Tibial nerve (tissue), 4 donors: ENCODE data around the gene RPRM. TPM values are rescaled to one million over a fixed set of nuclear protein-coding genes. Genes with fewer than 3 reads are reported as not detected.

Experiments
- DNase-seq, 2 donors: peaks; one replicate each; pipeline ENCODE4 v3.0.0-alpha.2; 2019; ENCODE audit warnings: low spot score in 2 of 2
- H3K27ac ChIP-seq, 4 donors: fragments of 200-600 bp; sonication (generic) in 3 of 4; one replicate each; pipeline ENCODE4 v1.5.1; 2017 to 2019; ENCODE audit warnings: mild to moderate bottlenecking in 1 of 4
- H3K27me3 ChIP-seq, 2 donors: fragments of 200-600 bp; sonication (generic) in 1 of 2; one replicate each; pipeline versions ENCODE4 v1.5.1 to v1.6.0; 2017 to 2019
- H3K36me3 ChIP-seq, 3 donors: fragments of 200-600 bp; sonication (generic); one replicate each; pipeline ENCODE4 v1.5.1; 2018 to 2019
- H3K4me1 ChIP-seq, 4 donors: fragments of 200-600 bp; sonication (generic) in 3 of 4; one replicate each; pipeline ENCODE4 v1.5.1; 2017 to 2019
- H3K4me3 ChIP-seq, 4 donors: fragments of 200-600 bp; sonication (generic) in 3 of 4; one replicate each; pipeline ENCODE4 v1.5.1; 2017 to 2019; ENCODE audit warnings: mild to moderate bottlenecking in 1 of 4, moderate library complexity in 1 of 4
- H3K9me3 ChIP-seq, 4 donors: fragments of 200-600 bp; sonication (generic) in 3 of 4; one replicate each; pipeline ENCODE4 v1.5.1; 2017 to 2019
- CTCF ChIP-seq, 5 experiments: fragments of 200-600 bp in 3 of 5; fragments of 450-650 bp in 2 of 5; sonication (generic) in 3 of 5; IDR thresholded peaks; one replicate each; pipeline ENCODE4 v1.5.1; 2016 to 2019; ENCODE audit warnings: antibody characterized with exemption in 5 of 5, mild to moderate bottlenecking in 3 of 5, moderate library complexity in 2 of 5
- EP300 ChIP-seq, 2 donors: sonication (generic); formaldehyde crosslinking; IDR thresholded peaks; one replicate each; pipeline ENCODE4 v1.6.1; 2017; ENCODE audit warnings: antibody characterized with exemption in 2 of 2, mild to moderate bottlenecking in 1 of 2
- POLR2A ChIP-seq, 2 donors: fragments of 450-650 bp; IDR thresholded peaks; one replicate each; pipeline ENCODE4 v1.6.1; 2017; ENCODE audit warnings: antibody characterized with exemption in 2 of 2, mild to moderate bottlenecking in 2 of 2, moderate library complexity in 2 of 2
- WGBS, 2 donors: methylation state at CpG; one replicate each; pipeline ENCODE4 v1.1.5; 2018; 5-methylcytosine and 5-hydroxymethylcytosine counted together
- total RNA-seq, 4 donors: library from RNA; depleted of rRNA; stranded (reverse); fragments of >200 nt; gene quantifications; one replicate each; pipeline ENCODE4 v1.1.0, GENCODE V29; 2016

Gene RPRM
- total RNA-seq, 4 donors from 2014 or later: not detected

- no peak for TF ChIP-seq CTCF (IDR thresholded peaks at IDR 0.05)
- no peak for TF ChIP-seq EP300 (IDR thresholded peaks at IDR 0.05)
- TF ChIP-seq POLR2A (IDR thresholded peaks at IDR 0.05): no peak
- Histone ChIP-seq H3K27me3 (peaks cover 0 to 55% of the 10 kb centered on the region in 2 donors), H3K4me3 (no peak overlapping the region), H3K36me3 (no peaks in the 10 kb centered on the region), H3K27ac (no peak overlapping the region), H3K4me1 (peaks cover 0 to 38% (median 18%) of the 10 kb centered on the region in 4 donors), H3K9me3 (no peaks in the 10 kb centered on the region)
- no peak for DNase-seq
- 36 to 38% methylated on average over 5 of the region's 5 CpGs for WGBS, 2 donors
Observed at GRCh38 chr2:153479573-153479972, 1.0 kb upstream of the RPRM start.

GRCh38 chr2:153477636-153478288 is 800 bp downstream of the RPRM start:
- no peak for DNase-seq
- no peaks in the 10 kb centered on the region for H3K36me3 ChIP-seq
- H3K4me1 ChIP-seq: peaks cover 0 to 38% (median 18%) of the 10 kb centered on the region in 4 donors
- H3K4me3 ChIP-seq: peak overlapping the region; percentile 26 to 62 (median 46)
- WGBS, 2 donors: 2 to 4% methylated on average over 38 of the region's 38 CpGs
- H3K27me3 ChIP-seq: peaks cover 0 to 67% of the 10 kb centered on the region in 2 donors
- no peaks in the 10 kb centered on the region for H3K9me3 ChIP-seq
- TF ChIP-seq EP300 (IDR thresholded peaks at IDR 0.05): no peak
- no peak for TF ChIP-seq POLR2A (IDR thresholded peaks at IDR 0.05)
- no peak for TF ChIP-seq CTCF (IDR thresholded peaks at IDR 0.05)
- no peak overlapping the region for H3K27ac ChIP-seq

- H3K4me1 ChIP-seq: peaks cover 0 to 38% (median 18%) of the 10 kb centered on the region in 4 donors
- H3K27me3 ChIP-seq: peaks cover 0 to 67% of the 10 kb centered on the region in 2 donors
- 2 to 3% methylated on average over 37 to 38 of the region's 38 CpGs for WGBS, 2 donors
- H3K27ac ChIP-seq: no peak overlapping the region
- no peaks in the 10 kb centered on the region for H3K9me3 ChIP-seq
- DNase-seq: no peak
- no peak for TF ChIP-seq EP300 (IDR thresholded peaks at IDR 0.05)
- TF ChIP-seq POLR2A (IDR thresholded peaks at IDR 0.05): no peak
- no peak for TF ChIP-seq CTCF (IDR thresholded peaks at IDR 0.05)
- no peaks in the 10 kb centered on the region for H3K36me3 ChIP-seq
- peak overlapping the region in 2 of 4 donors; percentile 53 to 62 for H3K4me3 ChIP-seq
Observed at GRCh38 chr2:153476816-153477635, 1.5 kb downstream of the RPRM start.

- Histone ChIP-seq H3K27ac (no peak overlapping the region), H3K27me3 (peaks cover 0 to 66% of the 10 kb centered on the region in 2 donors), H3K9me3 (no peaks in the 10 kb centered on the region), H3K4me1 (peaks cover 0 to 38% (median 18%) of the 10 kb centered on the region in 4 donors), H3K4me3 (peak overlapping the region in 1 of 4 donors; percentile 53), H3K36me3 (no peaks in the 10 kb centered on the region)
- TF ChIP-seq EP300 (IDR thresholded peaks at IDR 0.05) (no peak), CTCF (IDR thresholded peaks at IDR 0.05) (no peak), POLR2A (IDR thresholded peaks at IDR 0.05) (no peak)
- no peak for DNase-seq
- 4% methylated on average over 7 of the region's 7 CpGs for WGBS, 2 donors
Observed at GRCh38 chr2:153476491-153476815, 2.1 kb downstream of the RPRM start.

- Histone ChIP-seq H3K36me3 (no peaks in the 10 kb centered on the region), H3K4me1 (peaks cover 0 to 38% (median 18%) of the 10 kb centered on the region in 4 donors), H3K27ac (no peak overlapping the region), H3K27me3 (peaks cover 0 to 59% of the 10 kb centered on the region in 2 donors), H3K4me3 (no peak overlapping the region), H3K9me3 (no peaks in the 10 kb centered on the region)
- no peak for TF ChIP-seq CTCF (IDR thresholded peaks at IDR 0.05)
- no peak for TF ChIP-seq EP300 (IDR thresholded peaks at IDR 0.05)
- TF ChIP-seq POLR2A (IDR thresholded peaks at IDR 0.05): no peak
- DNase-seq: no peak
- WGBS, 2 donors: 54% methylated on average over 2 of the region's 2 CpGs
Observed at GRCh38 chr2:153474876-153475435, 3.6 kb downstream of the RPRM start.
